Tibial artery (tissue), 4 donors: ENCODE data around the gene ACTL7A.
"Not testable (repeated sequence)": the region's sequence is repeated elsewhere in the genome, so short reads cannot be mapped to it uniquely, and the experiment has no call there.

Experiments used
- DNase-seq, 2 donors: peaks; one replicate each; pipeline ENCODE4 v3.0.0-alpha.2; 2019
- H3K27ac ChIP-seq, 2 donors: fragments of 200-600 bp; sonication (generic) in 1 of 2; 1 replicate in 1 of 2; 2 replicates in 1 of 2; pipeline ENCODE4 v1.5.1; 2018 to 2019; ENCODE audit warnings: mild to moderate bottlenecking in 1 of 2
- H3K27me3 ChIP-seq, 2 donors: fragments of 200-600 bp; sonication (generic) in 1 of 2; one replicate each; pipeline versions ENCODE4 v1.5.1 to v1.6.0; 2016 to 2019
- H3K36me3 ChIP-seq, 3 donors: fragments of 200-600 bp; sonication (generic) in 2 of 3; one replicate each; pipeline ENCODE4 v1.5.1; 2016 to 2019; ENCODE audit warnings: mild to moderate bottlenecking in 2 of 3
- H3K4me1 ChIP-seq, 4 donors: fragments of 200-600 bp; sonication (generic) in 2 of 4; 1 replicate in 3 of 4; 2 replicates in 1 of 4; pipeline ENCODE4 v1.5.1; 2016 to 2019
- H3K4me3 ChIP-seq, 2 donors: fragments of 200-600 bp; sonication (generic) in 1 of 2; 1 replicate in 1 of 2; 2 replicates in 1 of 2; pipeline ENCODE4 v1.5.1; 2018 to 2019; ENCODE audit warnings: mild to moderate bottlenecking in 2 of 2
- H3K9me3 ChIP-seq, 3 donors: fragments of 200-600 bp; sonication (generic) in 1 of 3; one replicate each; pipeline ENCODE4 v1.5.1; 2016 to 2019
- CTCF ChIP-seq, 2 experiments: fragments of 200-600 bp in 1 of 2; fragments of 450-650 bp in 1 of 2; IDR thresholded peaks; one replicate each; pipeline ENCODE4 v1.5.1; 2017 to 2019; ENCODE audit warnings: antibody characterized with exemption in 2 of 2, mild to moderate bottlenecking in 1 of 2, moderate library complexity in 1 of 2
- intact Hi-C: fragments of 100-400 bp; cut with DNase I; formaldehyde crosslinking; loops from one replicate; pipeline ENCODE4 v1.15.0; 2023; ENCODE audit warnings: low total_unique reads

Gene ACTL7A

GRCh38 chr9:108835831-108836230 lies 26.2 kb upstream of the ACTL7A start:
- Histone ChIP-seq H3K9me3 (no peaks in the 10 kb centered on the region), H3K4me1 (no peaks in the 10 kb centered on the region), H3K27ac (no peak overlapping the region), H3K36me3 (no peaks in the 10 kb centered on the region), H3K27me3 (no peaks in the 10 kb centered on the region), H3K4me3 (no peak overlapping the region)
- DNase-seq = no peak
- intact Hi-C loops = no loop called here
- no peak for TF ChIP-seq CTCF (IDR thresholded peaks at IDR 0.05)

- Histone ChIP-seq H3K27ac (no peak overlapping the region), H3K36me3 (no peaks in the 10 kb centered on the region), H3K27me3 (no peaks in the 10 kb centered on the region), H3K4me3 (no peak overlapping the region), H3K4me1 (no peaks in the 10 kb centered on the region), H3K9me3 (no peaks in the 10 kb centered on the region)
- intact Hi-C loops = no loop called here
- DNase-seq = no peak
- TF ChIP-seq CTCF (IDR thresholded peaks at IDR 0.05) = no peak
These were observed 25.7 kb upstream of the ACTL7A start for GRCh38 chr9:108836319-108836718.

- Histone ChIP-seq H3K27me3 (no peaks in the 10 kb centered on the region), H3K4me3 (no peak overlapping the region), H3K4me1 (no peaks in the 10 kb centered on the region), H3K27ac (no peak overlapping the region), H3K36me3 (no peaks in the 10 kb centered on the region), H3K9me3 (no peaks in the 10 kb centered on the region)
- DNase-seq = no peak
- intact Hi-C loops = no loop called here
- no peak for TF ChIP-seq CTCF (IDR thresholded peaks at IDR 0.05)
These were observed 25.3 kb upstream of the ACTL7A start for GRCh38 chr9:108836781-108837180.

- no peak overlapping the region for H3K4me3 ChIP-seq
- H3K27ac ChIP-seq = no peak overlapping the region
- no peaks in the 10 kb centered on the region for H3K27me3 ChIP-seq
- intact Hi-C loops = no loop called here
- no peak for DNase-seq
- no peak for TF ChIP-seq CTCF (IDR thresholded peaks at IDR 0.05)
- H3K36me3 ChIP-seq = no peaks in the 10 kb centered on the region
- H3K4me1 ChIP-seq = no peaks in the 10 kb centered on the region
- no peaks in the 10 kb centered on the region for H3K9me3 ChIP-seq
These were observed 24.5 kb upstream of the ACTL7A start for GRCh38 chr9:108837530-108837929.

GRCh38 chr9:108838017-108838416 lies 24.0 kb upstream of the ACTL7A start:
- Histone ChIP-seq H3K36me3 (no peaks in the 10 kb centered on the region), H3K27ac (no peak overlapping the region), H3K4me1 (no peaks in the 10 kb centered on the region), H3K4me3 (no peak overlapping the region), H3K27me3 (no peaks in the 10 kb centered on the region), H3K9me3 (no peaks in the 10 kb centered on the region)
- no peak for TF ChIP-seq CTCF (IDR thresholded peaks at IDR 0.05)
- no peak for DNase-seq
- intact Hi-C loops = no loop called here

- H3K27ac ChIP-seq, H3K27me3 ChIP-seq, intact Hi-C loops, H3K4me1 ChIP-seq, H3K9me3 ChIP-seq, H3K4me3 ChIP-seq, H3K36me3 ChIP-seq, DNase-seq: not testable (repeated sequence)
These were observed 22.5 kb upstream of the ACTL7A start for GRCh38 chr9:108839561-108839960.
